HG02623 (cell line): ENCODE results near the gene EEF2.

Source experiments
- ATAC-seq: cut with Tn5 transposase; IDR thresholded peaks from one replicate; pipeline ENCODE4 v1.9.1; 2021; ENCODE audit warnings: moderate library complexity; ENCODE audit not compliant: unreplicated experiment

EEF2 gene

DNA sequence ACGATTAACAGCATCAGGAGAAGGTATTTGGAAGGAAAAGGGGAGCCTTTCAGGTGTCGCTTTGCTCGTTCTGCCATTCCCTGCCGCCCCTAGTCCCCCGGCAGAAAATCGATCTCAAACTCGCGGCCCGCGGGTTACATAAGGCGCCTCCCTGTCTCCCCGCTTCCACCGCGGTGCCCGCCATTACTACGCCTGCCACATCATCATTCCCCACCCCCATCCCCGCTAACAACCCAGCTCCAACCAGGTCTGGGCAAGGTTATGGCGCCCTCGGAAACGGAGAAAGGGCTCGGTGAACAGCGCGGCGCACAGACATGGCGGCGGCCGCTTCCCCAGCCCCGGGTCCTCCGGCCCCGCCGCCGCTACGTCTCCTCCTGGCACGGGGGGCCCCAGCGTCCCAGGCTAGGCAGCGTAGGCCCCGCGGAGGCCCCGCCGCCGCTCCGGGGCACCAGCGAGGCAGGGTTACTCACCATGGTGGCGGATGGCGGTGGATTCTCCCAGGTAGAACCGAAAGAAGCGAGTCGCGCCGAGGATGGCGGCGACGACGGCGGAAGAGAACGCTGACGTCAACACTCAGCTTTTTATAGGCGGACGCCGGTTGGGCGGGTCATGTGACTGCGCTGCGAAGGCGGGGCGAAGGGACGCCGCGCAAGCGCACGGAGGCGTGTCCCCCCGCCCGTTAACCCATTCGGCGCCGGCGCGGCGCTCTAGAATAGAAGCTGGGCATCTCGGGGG lies at the start of gene EEF2:
TSS of gene EEF2 (minus strand) at position 556 of the 735 bp plus-strand sequence. CDS start at position 473, 83 bp downstream.
- peak; percentile 45 for ATAC-seq

DNA sequence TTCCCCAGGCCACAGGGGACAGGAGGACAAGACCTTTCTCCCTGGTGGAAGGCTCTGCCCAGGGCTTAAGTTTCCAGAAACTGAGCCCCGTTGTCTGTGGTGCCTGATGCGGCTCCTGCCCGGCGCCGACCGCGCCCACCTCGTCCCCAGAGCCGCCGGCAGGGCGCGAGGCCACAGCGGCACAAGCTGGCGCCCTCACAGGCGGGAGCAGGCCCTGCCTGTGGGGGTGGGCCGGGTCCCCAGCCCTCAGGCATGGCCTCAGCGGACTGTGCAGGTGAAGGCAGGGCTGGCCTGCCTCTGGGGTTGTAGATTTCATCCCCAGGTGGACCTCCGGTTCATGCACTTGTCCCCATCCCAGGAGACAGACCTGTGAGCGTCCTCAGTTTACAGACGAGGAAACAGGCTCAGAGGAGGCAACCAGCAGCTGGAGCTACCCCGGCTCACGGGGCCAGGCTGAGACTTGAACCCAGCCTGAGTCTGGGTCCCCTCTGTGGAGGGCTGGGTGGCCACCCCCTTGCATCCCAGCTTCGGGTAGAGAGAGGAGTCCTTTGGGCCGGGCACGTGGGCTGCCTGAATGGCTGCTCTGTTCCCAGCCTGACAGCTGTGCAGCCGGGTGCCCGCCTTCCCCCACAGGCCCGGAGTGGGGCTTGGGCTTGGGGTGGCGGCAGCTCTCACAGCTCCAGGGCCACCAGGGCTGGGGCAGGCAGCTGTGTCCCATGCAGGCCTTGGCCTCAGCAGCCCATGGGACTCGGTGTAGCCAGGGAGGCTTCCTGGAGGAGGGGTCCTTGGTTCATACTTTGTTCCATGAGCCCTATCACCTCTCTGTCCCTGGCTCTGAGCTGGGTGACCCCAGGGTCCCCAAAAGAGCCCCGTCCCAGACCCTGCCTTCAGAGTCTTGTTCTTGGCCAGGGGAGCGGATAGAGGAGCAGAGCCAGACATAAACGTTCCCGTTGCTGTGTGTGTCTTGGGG lies 49.1 kb upstream of the EEF2 start:
- ATAC-seq, result no peak

DNA sequence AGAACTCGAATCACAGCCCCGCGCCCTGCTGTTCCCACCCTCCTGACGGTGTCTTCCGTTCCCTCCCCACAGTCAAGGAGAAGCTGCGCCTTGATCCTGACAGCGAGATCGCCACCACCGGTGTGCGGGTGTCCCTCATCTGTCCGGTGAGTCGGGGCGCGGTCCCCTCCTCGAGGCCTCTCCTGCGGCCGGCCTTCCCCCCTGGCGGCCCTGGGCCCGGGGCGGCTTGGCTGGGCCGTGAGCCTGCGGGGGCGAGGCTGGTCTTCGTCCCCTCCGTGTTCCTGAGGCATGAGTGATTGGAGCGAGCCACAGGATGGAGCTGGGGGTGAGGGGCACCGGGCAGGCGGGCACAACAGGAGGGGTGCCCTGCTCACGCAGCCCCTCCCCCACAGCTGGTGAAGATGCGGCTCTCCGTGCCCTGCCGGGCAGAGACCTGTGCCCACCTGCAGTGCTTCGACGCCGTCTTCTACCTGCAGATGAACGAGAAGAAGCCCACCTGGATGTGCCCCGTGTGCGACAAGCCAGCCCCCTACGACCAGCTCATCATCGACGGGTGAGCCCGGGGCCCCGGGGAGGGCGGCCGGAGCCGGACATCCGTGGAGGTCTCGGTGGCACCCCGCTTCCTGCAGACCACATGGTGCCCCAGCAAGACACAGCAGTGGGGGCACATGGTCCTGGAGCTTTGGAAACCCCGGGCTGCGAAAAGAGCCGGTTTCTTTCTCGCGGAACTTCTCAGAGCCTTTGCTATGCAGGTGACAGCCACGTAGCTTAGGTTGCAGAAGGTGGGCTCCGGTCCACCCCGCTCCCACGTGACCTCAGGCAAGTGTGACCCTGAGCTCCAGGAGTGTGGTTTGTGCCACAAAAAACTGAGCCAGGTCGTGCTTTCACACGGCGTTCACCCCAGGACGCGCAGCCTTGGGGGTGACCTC lies 48.0 kb upstream of the EEF2 start:
- ATAC-seq, result no peak

DNA sequence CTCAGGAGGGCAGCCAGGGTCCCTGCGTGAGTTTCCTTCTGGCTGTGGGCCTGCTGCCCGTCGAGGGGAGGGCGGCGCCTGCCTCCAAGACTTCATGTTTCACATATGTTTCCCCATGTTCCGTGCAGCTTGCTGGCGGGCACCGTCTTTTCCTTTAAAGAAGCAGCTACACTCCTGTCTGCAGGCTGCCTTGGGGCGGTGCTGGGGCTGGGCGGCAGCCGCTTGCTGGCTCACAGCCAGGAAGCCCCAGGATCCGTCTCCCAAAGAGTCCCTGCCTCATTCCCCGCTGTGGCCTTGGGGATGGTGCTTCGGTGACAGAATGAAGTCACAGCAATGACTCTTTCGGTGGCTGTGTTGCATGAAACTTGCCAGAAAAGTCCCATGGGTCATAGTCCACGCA lies 47.2 kb upstream of the EEF2 start:
- ATAC-seq, result no peak

DNA sequence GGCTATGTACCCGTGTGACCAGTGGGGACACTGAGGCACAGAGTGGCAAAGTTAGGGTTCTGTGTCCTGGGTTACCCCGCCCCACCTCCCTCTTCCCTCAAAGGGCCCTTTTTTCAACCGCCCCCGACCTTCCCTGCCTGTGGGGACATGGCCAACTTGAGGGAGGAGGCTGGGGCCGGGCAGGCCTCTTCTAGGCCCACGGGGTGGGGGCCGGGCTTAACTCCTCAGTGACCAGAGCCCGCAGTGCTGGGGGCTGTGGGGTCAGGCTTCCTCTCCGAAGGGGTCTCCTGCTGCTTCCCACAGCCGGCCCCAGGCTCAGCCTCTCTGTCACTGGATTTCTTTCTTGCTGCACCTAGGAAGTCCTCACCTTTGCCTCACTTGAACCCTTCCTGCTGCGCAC lies 46.2 kb upstream of the EEF2 start:
- ATAC-seq, result no peak

DNA sequence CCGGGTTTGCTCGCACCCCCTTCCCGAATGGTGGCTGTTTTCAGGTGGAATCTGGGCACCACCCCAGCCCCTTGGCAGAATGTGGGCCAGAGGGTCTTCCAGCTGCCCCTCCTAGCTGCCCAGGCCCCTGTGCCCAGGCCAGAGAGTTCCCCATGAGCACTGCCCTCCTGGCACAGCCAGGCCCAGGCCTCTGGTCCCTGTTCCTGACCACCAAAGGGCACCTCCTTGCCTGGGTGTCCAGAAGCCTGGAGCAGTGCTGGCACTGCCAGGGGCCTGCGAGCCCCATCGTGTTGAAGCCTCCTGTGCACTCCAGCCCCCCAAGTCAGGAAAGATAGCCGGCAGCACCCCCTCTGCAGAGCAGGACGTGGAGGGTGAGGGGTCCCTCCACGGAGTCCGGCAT lies 45.7 kb upstream of the EEF2 start:
- no peak for ATAC-seq

DNA sequence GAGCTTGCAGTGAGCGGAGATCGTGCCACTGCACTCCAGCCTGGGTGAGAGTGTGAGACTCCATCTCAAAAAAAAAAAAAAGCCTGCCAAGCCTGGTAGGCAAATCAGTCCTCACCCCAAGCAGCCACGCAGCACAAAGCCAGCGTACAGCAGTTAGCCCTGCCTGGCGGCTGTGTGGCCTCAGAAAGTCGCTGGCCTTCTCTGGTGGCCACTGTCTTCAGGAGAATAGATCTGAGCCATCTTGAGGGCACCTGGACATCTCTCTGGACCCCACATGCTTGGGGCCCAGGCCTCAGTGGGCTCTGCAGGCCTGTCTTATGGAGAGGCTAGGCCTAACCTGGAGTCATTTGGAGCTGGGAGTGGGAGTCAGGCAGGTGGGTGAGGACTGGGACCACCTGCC lies 45.3 kb upstream of the EEF2 start:
- no peak for ATAC-seq

DNA sequence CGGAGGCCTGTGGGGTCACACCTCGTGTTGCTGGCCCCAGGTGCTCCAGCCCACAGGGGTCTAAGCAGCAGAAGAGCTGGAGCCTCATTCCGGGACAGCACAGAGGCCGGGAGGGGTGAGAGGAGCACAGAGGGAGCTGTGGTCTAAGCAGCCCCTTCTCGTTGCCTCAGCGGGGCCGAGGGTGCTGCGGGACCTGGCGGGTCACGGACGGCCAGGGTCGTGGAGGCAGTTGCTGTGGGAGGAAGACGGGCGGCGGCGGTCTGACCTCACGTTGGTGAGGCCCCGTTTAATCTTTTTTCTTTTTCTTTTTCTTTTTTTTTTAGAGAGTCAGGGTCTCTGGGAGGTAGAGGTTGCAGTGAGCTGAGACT lies 44.0 kb upstream of the EEF2 start:
- ATAC-seq, result no peak

DNA sequence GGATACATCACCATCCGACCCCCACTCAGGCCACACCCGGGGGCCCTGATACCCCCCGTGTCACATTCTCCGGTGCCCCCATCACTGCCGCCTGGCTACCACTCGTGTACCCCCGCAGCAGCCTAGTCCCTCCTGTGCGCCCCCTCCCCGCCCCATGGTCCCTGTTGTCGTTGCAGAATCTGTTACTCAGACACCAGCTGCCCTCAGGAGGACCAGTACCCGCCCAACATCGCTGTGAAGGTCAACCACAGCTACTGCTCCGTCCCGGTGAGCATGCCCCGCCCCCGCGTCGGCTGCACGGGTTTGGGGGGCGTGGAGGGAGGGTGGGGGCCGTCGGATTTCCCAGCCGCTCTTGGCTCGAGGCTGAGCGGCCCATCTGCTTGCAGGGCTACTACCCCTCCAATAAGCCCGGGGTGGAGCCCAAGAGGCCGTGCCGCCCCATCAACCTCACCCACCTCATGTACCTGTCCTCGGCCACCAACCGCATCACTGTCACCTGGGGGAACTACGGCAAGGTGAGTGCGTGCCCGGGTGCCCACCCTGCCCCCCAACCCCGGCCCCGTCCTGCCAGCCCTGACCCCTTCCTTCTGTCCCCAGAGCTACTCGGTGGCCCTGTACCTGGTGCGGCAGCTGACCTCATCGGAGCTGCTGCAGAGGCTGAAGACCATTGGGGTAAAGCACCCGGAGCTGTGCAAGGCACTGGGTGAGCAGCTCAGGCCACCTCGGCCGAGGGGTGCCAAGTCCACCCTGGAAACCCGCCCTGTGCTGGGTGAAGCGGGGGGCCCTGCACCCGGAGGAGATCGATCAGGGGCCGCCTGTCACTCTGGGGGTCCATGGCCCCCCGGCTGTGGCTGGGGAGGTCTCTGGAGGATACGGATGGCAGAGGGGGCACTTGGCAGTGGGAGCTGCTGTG lies 43.3 kb upstream of the EEF2 start:
- ATAC-seq, result no peak

DNA sequence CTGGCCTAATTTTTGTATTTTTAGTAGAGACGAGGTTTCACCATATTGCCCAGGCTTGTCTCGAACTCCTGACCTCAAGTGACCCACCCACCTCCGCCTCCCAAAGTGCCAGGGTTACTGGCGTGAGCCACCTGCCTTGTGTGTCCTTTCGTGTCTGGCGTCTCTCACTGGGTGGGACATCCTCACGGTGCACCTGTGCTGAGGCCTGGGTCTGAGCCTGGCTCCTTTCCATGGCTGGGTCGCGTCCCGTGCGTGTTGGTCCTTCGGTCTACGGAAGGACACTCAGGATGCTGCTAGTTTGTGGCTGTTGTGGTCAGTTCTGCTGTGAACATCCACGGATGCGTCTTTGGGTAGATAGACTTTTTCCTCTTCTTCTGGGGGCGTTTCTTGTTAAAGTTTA lies 41.9 kb upstream of the EEF2 start:
- no peak for ATAC-seq

DNA sequence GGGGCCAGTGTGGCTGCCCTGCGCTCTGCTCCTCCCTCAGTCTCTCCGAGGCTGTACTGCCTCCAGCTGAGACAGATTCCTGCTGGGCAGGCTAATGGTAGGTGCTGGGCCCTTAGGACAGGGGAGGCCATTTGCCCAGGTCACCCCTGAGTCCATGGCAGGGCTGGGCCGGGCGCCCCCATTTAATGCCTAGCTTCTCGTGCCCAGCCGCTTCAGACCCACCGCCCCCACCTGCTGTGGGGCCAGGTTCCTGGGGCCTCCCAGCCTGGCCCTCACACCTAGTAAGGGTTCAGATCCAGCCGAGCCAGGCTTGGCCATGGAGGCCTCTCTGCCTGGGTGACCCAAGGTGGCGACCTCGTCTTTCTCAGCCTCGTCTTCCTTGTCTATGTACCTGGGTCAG lies 40.1 kb upstream of the EEF2 start:
- ATAC-seq, result no peak

DNA sequence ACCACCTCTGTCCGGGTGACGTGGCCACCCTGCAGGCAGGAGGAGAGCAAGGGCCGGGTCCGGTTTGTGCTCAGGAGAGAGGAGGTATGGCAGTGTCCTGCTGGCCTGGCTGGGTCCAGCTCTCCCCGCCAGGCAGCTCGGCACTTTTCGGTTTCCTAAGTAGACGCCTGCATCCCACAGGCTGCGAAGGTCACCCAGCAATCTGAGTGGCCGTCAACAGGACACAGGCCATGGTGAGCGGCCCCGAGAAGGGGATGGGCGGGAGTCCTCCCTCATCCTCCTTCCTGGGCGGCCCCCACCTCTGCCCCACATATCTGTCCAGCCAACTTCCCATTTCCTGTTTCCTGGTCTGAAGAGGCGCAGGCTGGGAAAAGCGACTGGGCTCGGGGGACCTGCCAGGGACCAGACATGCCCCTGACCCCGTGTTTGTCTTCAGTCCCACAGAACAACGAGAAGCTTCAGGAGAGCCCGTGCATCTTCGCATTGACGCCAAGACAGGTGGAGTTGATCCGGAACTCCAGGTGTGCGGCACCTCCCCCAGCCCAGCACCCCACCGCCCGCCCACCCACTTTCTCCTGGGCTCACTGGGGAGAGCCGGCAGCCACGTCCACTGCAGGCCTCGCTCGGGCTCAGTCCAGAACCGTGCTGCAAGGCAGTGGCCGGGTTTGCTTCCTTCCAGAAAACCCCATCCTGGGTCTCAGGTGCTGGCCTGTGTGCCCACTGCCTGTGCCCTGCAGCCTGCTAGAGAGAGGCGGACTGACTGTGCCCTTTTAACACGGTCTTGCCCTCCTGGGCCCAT lies 38.5 kb upstream of the EEF2 start:
- no peak for ATAC-seq

DNA sequence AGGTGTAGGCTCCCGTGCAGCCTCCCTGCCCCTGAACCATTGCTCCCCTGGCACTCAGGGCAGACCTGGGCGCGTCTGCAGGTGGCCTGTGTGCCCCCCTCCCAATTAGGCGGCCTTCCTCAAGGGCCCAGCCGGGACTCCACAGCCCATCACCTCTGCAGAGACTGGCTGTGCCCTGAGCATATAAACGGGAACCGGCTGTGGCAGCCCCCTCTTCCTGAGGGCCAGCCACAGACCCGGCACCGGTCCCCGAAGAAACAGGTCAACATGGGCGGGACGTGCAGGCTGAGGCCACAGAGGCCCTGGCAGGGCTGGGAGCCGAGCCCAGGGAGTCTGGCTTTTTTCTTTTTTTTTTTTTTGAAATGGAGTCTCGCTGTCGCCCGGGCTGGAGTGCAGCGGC lies 34.3 kb upstream of the EEF2 start:
- no peak for ATAC-seq

DNA sequence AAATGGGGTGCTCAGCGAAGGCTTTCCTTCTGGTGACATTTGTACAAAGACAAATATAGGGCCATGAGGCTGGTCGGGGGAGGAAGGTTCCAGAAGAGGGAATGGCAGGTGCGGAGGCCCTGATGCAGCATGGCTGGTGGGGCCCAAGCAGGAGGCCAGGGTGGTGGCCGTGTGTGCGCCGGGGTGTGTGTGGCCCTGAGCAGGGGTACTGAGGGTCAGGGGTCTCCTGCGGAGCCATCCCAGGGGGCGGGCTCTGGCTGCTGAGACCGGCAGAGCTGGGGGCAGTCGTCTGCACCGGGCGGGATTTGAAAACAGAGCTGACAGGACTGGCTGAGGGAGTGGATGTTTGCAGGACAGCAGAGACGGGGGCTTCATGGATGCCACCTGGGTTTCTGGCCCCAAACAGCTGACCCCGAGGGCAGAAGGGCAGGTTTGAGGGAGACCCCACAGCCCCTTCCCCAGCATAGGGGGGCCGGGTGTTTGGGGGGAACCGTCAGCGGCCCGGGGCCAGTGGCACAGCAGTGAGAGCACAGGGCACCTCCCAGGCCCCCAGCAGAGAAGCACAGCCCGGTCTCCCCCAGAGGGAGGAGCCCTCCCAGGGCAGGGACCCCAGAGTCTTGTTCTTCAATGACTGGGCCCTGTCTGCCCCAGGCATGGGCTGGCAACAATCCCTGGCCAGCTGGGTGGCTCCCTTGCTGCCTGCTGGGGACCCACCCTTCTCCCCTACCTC lies 33.7 kb upstream of the EEF2 start:
- ATAC-seq, result no peak

DNA sequence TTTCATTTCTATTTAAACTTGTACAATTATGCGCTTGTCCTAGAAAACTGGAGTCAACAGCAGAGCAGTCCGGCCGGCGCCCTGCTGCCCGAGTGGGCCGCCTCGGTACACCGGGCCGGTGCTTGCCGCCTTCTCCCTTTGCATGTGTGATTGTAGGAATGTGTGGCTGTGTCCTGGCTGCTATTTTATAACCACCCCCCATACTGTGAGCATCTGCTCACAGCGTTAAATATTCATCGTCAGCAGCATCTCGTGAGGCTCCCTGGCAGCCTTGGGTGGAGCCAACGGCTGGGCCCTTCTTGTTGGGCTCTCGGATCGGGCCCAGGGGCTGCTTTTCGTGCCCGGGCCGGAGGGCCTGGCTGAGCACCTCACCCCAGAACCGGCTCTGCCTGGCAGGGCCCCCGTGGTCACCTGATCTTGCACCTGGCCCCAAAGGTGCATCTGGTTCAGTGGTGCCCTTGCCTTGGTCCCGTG lies 32.9 kb upstream of the EEF2 start:
- ATAC-seq, result no peak

DNA sequence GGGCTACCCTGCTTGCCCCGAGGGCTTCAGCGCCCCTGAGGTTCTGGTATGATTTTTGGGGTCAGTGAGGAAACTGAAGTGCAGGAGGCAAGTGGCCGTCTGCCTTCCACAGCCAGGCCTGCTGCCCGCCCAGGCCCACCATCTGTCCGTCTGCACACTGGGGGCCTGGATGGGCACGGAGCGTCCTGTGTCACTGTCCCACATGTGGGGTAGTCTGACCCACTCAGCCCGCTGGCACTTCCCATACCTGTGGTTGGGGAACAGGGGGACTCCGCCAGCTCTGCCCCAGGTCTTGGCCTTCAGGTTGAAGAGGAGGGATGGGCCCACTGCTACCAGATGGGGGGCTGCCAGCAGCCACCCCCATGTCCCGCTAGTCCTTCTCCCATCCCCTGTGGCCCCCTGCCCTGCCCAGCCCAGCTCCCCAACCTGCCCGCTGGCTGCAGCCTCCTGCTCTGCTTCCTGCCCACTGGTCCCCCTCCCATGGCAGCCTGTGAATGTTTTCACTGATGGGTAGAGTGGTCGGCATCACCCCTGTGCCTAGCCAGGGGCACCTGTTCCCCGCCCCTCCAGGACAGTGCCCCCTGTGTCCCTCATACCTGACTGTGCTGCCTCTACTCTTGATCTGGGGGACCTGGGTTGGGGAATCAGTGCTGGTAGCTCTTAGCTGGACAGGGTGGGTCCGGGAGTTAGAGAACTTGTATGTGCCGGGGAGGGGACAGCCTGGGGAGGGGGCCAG lies 31.8 kb upstream of the EEF2 start:
- ATAC-seq, result no peak

DNA sequence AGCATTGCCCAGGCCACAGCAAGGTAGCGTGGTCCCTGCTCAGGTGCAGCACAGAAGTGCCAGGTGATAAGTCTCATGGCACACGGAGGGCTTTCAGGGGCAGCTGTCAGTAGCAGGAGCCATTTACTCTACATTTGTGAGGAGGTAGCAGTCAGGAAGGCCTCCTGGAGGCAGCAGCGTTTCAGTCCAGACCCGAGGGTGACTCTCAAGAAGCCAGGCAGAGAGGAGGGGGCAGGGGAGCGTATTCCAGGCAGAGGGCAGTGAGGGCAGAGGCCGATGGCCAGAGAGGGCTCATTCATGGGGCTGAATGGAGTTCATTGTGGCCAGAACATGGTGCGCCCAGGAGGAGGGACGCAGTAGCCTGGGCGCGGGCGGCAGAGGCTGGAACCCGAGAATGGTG lies 31.2 kb upstream of the EEF2 start:
- ATAC-seq, result no peak
